ENCODE measurements around the gene CAMKMT. TPM values are rescaled to one million over a fixed set of nuclear protein-coding genes. Genes with fewer than 3 reads are reported as not detected.

The CAMKMT gene
- total RNA-seq, 4 donors from 2014 or later: 7.6 to 16.2 (median 9.4) TPM

DNA sequence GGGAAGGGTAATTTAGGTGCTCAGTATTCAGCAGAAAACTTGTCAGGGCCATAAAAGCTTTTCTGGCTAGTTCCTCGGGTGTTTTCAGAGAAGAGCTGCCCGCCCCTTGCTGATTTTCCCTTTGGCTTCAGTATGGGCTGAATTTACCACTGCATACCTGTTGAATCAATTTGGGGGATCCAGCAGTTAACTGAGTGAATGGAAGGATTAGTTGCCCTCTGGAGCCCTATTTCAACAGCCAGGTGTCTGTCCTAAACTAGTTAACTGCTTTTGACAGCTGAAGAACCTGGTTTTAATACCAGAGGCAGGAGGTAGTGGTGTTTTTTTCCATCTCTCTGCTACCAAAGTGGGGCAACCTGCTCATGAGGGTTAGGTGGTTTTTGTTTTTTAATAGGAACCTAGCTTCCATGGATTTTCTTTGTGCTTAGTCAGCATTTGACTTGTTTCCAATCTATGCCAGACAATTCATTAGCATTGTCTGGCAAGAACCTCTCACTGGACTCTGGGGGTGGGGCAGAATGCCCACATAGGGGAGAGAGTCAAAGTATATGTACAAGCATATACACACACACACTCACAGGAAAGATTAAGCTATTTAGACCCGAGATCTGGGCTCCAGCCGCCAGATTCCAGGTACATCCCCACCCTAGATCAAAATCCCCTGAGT lies 413.2 kb downstream of the CAMKMT start:
- DNase-seq (ENCODE audit: low spot score) (no peak), ATAC-seq (ENCODE audit: low FRiP score) (no peak)
- TF ChIP-seq, protein P1, sequence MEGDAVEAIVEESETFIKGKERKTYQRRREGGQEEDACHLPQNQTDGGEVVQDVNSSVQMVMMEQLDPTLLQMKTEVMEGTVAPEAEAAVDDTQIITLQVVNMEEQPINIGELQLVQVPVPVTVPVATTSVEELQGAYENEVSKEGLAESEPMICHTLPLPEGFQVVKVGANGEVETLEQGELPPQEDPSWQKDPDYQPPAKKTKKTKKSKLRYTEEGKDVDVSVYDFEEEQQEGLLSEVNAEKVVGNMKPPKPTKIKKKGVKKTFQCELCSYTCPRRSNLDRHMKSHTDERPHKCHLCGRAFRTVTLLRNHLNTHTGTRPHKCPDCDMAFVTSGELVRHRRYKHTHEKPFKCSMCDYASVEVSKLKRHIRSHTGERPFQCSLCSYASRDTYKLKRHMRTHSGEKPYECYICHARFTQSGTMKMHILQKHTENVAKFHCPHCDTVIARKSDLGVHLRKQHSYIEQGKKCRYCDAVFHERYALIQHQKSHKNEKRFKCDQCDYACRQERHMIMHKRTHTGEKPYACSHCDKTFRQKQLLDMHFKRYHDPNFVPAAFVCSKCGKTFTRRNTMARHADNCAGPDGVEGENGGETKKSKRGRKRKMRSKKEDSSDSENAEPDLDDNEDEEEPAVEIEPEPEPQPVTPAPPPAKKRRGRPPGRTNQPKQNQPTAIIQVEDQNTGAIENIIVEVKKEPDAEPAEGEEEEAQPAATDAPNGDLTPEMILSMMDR (IDR thresholded peaks at IDR 0.05): no peak

DNA sequence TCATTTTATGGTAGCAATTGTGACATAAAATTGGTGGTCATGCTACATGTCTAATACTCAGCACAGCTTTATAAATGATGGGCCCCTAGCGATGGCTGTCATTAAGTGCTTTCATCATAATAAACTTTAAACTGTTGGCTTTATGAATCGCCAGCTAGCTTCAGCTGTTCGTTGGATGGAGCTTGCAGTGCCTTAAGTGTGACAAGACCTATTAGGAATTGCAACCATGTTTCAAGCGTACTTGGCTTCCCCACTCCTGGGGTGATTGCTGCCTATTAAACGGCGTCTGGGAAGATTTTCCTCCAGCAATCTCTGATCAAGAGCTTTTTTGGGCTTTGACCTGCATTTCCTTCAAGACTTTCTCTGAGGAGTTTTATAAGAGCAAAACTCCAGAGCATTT lies 415.3 kb downstream of the CAMKMT start:
- TF ChIP-seq, protein P1 (IDR thresholded peaks at IDR 0.05): no peak
- DNase-seq (ENCODE audit: low spot score) (no peak), ATAC-seq (ENCODE audit: low FRiP score) (no peak)

DNA sequence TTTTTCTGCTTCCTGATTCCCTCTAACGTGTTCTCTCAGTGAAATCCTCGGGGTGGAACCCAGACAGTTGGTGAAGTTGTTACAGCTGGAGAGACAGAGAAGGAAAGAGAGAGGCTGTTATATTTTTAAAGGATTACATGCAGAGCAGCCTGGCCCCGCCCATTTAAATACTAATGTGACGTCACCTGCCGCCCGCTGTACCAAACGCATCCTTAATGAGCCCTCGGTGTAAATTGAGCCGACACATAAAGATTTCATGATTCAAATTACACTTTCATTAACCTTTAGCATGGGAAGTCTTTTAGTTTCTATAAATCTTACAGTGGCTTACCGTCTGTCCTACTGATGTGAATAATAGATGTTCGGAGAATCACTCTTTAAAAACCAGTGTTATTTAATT lies 415.8 kb downstream of the CAMKMT start:
- ATAC-seq (ENCODE audit: low FRiP score): no peak
- no peak for DNase-seq (ENCODE audit: low spot score)
- TF ChIP-seq, protein P1 (IDR thresholded peaks at IDR 0.05): no peak

DNA sequence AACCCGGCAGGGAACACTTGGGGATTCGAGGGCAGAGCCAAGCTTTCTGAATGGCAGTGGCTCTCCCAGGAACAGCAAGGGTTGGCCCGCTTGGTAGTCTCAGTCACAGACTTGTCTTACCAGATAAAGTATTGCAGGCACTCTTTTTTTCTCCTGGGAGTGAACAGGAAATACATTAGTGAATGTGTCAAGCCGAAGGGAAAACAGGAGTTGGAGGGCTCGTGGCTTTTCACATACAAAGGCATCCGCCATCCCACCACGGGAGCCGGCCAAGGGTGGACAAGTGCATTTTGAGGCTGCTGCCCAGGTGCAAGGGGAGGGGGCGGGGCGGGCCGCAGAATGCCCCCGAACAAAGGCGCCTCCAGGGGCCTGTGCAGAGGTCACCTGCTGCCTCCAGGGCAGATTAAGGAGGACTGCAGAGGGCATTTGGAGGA lies 416.5 kb downstream of the CAMKMT start:
- TF ChIP-seq, protein P1 (IDR thresholded peaks at IDR 0.05): no peak
- no peak for DNase-seq (ENCODE audit: low spot score)
- no peak for ATAC-seq (ENCODE audit: low FRiP score)

DNA sequence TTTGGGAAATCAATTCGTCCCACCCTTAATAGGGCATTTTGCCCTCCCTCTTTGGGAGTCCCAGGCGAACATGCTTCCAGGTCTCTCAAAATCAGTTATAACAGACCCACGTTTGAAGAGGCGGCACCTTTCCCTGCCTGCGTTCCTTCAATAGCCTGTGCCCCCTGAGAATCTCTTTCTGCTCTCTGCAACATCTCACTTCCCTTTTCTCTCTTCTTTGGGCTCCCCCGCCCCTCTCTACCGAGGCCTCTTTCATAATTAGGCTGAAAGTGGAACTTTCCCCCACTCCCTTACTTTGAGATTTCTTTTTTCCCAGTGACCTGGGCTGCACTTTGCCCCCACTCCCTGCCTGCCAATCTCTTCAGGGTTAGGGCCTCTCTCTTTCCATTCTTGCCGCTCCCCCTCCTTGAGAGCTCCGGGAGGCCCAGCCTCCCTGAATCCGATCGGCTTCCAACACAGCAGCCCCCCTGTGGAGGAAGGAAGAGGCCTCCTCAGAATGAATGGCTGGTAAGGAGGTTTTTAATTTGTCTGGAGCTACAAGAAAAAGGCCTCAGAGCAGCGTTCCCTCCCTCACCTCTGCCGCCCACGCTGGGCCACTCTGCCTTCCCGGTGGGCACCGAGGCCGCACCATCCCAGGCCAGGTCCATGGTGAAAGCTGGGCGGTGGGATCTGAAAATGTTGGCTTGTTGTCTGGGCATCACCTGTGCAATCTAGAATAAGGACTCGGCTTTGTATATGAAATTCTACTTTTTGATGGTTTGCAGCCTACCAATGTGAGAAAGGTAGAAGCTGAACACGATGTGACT lies 417.1 kb downstream of the CAMKMT start:
- DNase-seq (ENCODE audit: low spot score): no peak
- TF ChIP-seq, protein P1 (IDR thresholded peaks at IDR 0.05): no peak
- no peak for ATAC-seq (ENCODE audit: low FRiP score)

DNA sequence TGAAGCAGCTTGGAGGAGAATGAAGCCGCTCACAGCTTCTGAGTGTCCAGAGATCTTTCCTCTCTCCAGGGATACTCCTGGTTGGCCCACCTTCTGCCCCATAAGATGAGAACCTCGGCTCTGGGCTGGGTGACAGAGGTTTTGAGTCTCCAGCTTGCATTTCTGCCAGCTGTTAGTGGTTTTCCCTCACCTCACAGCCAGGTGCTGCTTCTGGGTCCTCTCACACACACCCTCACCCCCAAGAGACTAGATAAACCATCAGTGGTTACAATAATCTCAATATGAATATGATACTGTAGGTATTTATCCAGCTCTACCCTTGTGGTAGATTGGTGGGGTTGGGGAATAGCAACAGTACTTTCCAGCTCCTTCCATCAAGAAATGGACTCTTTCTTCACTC lies 418.0 kb downstream of the CAMKMT start:
- TF ChIP-seq, protein P1 (IDR thresholded peaks at IDR 0.05): no peak
- ATAC-seq (ENCODE audit: low FRiP score): no peak
- no peak for DNase-seq (ENCODE audit: low spot score)
